GM12892 (cell line): ENCODE data around the gene C9orf57.

Experiments
- POLR2A ChIP-seq: IDR thresholded peaks from 2 replicates; pipeline ENCODE4 v1.6.1; 2011; ENCODE audit warnings: low read depth, low read length, control low read depth
- POLR2AphosphoS5 ChIP-seq: IDR thresholded peaks from 2 replicates; pipeline ENCODE4 v1.6.1; 2011; ENCODE audit warnings: low read depth, low read length, control low read depth

DNA sequence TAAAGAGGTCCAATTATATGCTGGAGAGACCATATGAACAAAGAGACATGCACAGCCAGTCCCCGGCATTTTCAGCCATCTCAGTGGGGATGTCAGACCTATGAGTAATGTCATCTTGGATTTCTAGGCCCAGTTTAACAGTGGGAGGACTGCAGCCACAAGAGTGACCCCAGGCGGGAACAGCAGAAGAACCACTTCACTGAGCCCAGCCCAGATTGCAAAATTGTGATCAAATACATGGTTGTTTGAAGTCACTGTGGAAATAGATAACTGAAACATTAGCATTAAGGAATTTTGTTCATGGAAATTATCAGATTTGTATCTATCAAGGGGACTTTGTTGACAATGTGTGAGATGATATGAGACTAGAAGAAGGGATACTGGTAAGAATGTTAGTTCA lies 42.1 kb upstream of the C9orf57 start:
- TF ChIP-seq POLR2A (no peak), POLR2AphosphoS5 (no peak)
